Stomach smooth muscle (tissue), 2 donors: Measurements from ENCODE around the gene HPGD.

Experiments
- H3K27ac ChIP-seq: one replicate; pipeline ENCODE4 v1.7.0; 2013; ENCODE audit warnings: mild to moderate bottlenecking, low read length, inconsistent platforms
- H3K27me3 ChIP-seq, 2 donors: one replicate each; pipeline ENCODE4 v1.7.0; 2013; ENCODE audit warnings: low read length in 2 of 2; ENCODE audit not compliant: insufficient read depth in 2 of 2, control insufficient read depth in 1 of 2
- H3K36me3 ChIP-seq, 2 donors: one replicate each; pipeline ENCODE4 v1.7.0; 2013; ENCODE audit warnings: low read length in 2 of 2; ENCODE audit not compliant: control insufficient read depth in 2 of 2, insufficient read depth in 2 of 2
- H3K4me1 ChIP-seq: one replicate; pipeline ENCODE4 v1.7.0; 2013; ENCODE audit warnings: low read length; ENCODE audit not compliant: control insufficient read depth, insufficient read depth
- H3K4me3 ChIP-seq, 2 donors: one replicate each; pipeline ENCODE4 v1.7.0; 2013; ENCODE audit warnings: low read length in 2 of 2
- H3K9ac ChIP-seq, 2 donors: one replicate each; pipeline ENCODE4 v1.7.0; 2013; ENCODE audit warnings: low read length in 2 of 2, mild to moderate bottlenecking in 1 of 2
- H3K9me3 ChIP-seq, 2 donors: one replicate each; pipeline ENCODE4 v1.7.0; 2013; ENCODE audit warnings: low read length in 2 of 2; ENCODE audit not compliant: control insufficient read depth in 2 of 2
- donor health status: healthy.
- donor health status: Pancreatic carcinoma.

The HPGD gene

GRCh38 chr4:174549721-174550120, 27.4 kb upstream of the HPGD start:
- H3K27me3 ChIP-seq, result no peaks in the 10 kb centered on the region
- no peak overlapping the region for H3K27ac ChIP-seq
- H3K36me3 ChIP-seq, result no peaks in the 10 kb centered on the region
- H3K9me3 ChIP-seq, result no peaks in the 10 kb centered on the region
- no peak overlapping the region for H3K4me3 ChIP-seq
- no peaks in the 10 kb centered on the region for H3K4me1 ChIP-seq
- H3K9ac ChIP-seq, result no peak overlapping the region

GRCh38 chr4:174545268-174545667, 23.0 kb upstream of the HPGD start:
- H3K9ac ChIP-seq, result no peak overlapping the region
- H3K36me3 ChIP-seq, result no peaks in the 10 kb centered on the region
- H3K4me3 ChIP-seq, result no peak overlapping the region
- no peaks in the 10 kb centered on the region for H3K9me3 ChIP-seq
- no peaks in the 10 kb centered on the region for H3K4me1 ChIP-seq
- no peaks in the 10 kb centered on the region for H3K27me3 ChIP-seq
- H3K27ac ChIP-seq, result no peak overlapping the region

GRCh38 chr4:174544496-174544895, 22.2 kb upstream of the HPGD start:
- Histone ChIP-seq H3K4me1 (no peaks in the 10 kb centered on the region), H3K9me3 (no peaks in the 10 kb centered on the region), H3K27me3 (no peaks in the 10 kb centered on the region), H3K27ac (no peak overlapping the region), H3K36me3 (no peaks in the 10 kb centered on the region), H3K4me3 (no peak overlapping the region), H3K9ac (no peak overlapping the region)

- H3K27me3 ChIP-seq, result no peaks in the 10 kb centered on the region
- no peaks in the 10 kb centered on the region for H3K36me3 ChIP-seq
- no peaks in the 10 kb centered on the region for H3K9me3 ChIP-seq
- H3K4me3 ChIP-seq, result no peak overlapping the region
- H3K9ac ChIP-seq, result no peak overlapping the region
- no peak overlapping the region for H3K27ac ChIP-seq
- no peaks in the 10 kb centered on the region for H3K4me1 ChIP-seq
Observed at GRCh38 chr4:174540175-174540574, 17.9 kb upstream of the HPGD start.

GRCh38 chr4:174539571-174539970, 17.3 kb upstream of the HPGD start:
- no peak overlapping the region for H3K9ac ChIP-seq
- H3K4me1 ChIP-seq, result no peaks in the 10 kb centered on the region
- no peaks in the 10 kb centered on the region for H3K9me3 ChIP-seq
- no peaks in the 10 kb centered on the region for H3K36me3 ChIP-seq
- H3K27me3 ChIP-seq, result no peaks in the 10 kb centered on the region
- H3K4me3 ChIP-seq, result no peak overlapping the region
- no peak overlapping the region for H3K27ac ChIP-seq

- Histone ChIP-seq H3K36me3 (no peaks in the 10 kb centered on the region), H3K4me1 (no peaks in the 10 kb centered on the region), H3K4me3 (no peak overlapping the region), H3K27me3 (no peaks in the 10 kb centered on the region), H3K9ac (no peak overlapping the region), H3K27ac (no peak overlapping the region), H3K9me3 (no peaks in the 10 kb centered on the region)
Observed at GRCh38 chr4:174538876-174539250, 16.6 kb upstream of the HPGD start.

- Histone ChIP-seq H3K4me3 (no peak overlapping the region), H3K4me1 (no peaks in the 10 kb centered on the region), H3K27me3 (no peaks in the 10 kb centered on the region), H3K9ac (no peak overlapping the region), H3K27ac (no peak overlapping the region), H3K9me3 (no peaks in the 10 kb centered on the region), H3K36me3 (no peaks in the 10 kb centered on the region)
Observed at GRCh38 chr4:174538123-174538875, 16.0 kb upstream of the HPGD start.

DNA sequence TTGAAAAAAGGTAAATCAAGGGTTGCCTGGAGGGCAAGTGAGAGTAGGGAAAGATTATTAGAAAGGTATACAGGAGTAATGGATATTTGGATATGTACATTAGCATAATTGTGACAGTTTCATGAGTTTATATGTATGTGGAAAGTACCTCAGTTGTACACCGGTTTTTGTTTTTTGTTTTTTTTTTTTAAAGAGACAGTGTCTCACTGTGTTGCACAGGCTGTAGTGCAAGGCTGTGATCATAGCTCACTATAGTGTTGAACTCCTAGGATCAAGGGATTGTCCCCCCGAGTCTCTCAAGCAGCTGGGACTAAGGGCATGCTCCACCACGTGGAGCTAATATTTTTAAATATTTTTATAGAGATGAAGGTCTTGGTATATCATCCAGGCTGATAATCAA, 15.3 kb upstream of the HPGD start:
- Histone ChIP-seq H3K9me3 (no peaks in the 10 kb centered on the region), H3K4me1 (no peaks in the 10 kb centered on the region), H3K36me3 (no peaks in the 10 kb centered on the region), H3K9ac (no peak overlapping the region), H3K27me3 (no peaks in the 10 kb centered on the region), H3K4me3 (no peak overlapping the region), H3K27ac (no peak overlapping the region)

- H3K36me3 ChIP-seq, result no peaks in the 10 kb centered on the region
- no peaks in the 10 kb centered on the region for H3K4me1 ChIP-seq
- H3K27me3 ChIP-seq, result no peaks in the 10 kb centered on the region
- no peak overlapping the region for H3K27ac ChIP-seq
- H3K9me3 ChIP-seq, result no peaks in the 10 kb centered on the region
- H3K4me3 ChIP-seq, result no peak overlapping the region
- no peak overlapping the region for H3K9ac ChIP-seq
Observed at GRCh38 chr4:174534461-174534860, 12.2 kb upstream of the HPGD start.

- H3K9ac ChIP-seq, result no peak overlapping the region
- no peaks in the 10 kb centered on the region for H3K36me3 ChIP-seq
- H3K27me3 ChIP-seq, result no peaks in the 10 kb centered on the region
- H3K4me1 ChIP-seq, result no peaks in the 10 kb centered on the region
- H3K4me3 ChIP-seq, result no peak overlapping the region
- H3K27ac ChIP-seq, result no peak overlapping the region
- no peaks in the 10 kb centered on the region for H3K9me3 ChIP-seq
Observed at GRCh38 chr4:174532445-174532844, 10.2 kb upstream of the HPGD start.

- no peaks in the 10 kb centered on the region for H3K27me3 ChIP-seq
- no peaks in the 10 kb centered on the region for H3K36me3 ChIP-seq
- H3K4me1 ChIP-seq, result no peaks in the 10 kb centered on the region
- no peak overlapping the region for H3K9ac ChIP-seq
- no peak overlapping the region for H3K27ac ChIP-seq
- no peaks in the 10 kb centered on the region for H3K9me3 ChIP-seq
- H3K4me3 ChIP-seq, result no peak overlapping the region
Observed at GRCh38 chr4:174531486-174531885, 9.2 kb upstream of the HPGD start.
